Middle frontal gyrus (tissue), 1 donor: Measurements from ENCODE around the gene DHX40.
"Not testable (repeated sequence)": the region's sequence is repeated elsewhere in the genome, so short reads cannot be mapped to it uniquely, and the experiment has no call there.

Source experiments
- DNase-seq: peaks from one replicate; pipeline ENCODE4 v3.0.0-alpha.2; 2015; ENCODE audit warnings: low spot score; ENCODE audit errors: extremely low spot score

DHX40 gene

DNA sequence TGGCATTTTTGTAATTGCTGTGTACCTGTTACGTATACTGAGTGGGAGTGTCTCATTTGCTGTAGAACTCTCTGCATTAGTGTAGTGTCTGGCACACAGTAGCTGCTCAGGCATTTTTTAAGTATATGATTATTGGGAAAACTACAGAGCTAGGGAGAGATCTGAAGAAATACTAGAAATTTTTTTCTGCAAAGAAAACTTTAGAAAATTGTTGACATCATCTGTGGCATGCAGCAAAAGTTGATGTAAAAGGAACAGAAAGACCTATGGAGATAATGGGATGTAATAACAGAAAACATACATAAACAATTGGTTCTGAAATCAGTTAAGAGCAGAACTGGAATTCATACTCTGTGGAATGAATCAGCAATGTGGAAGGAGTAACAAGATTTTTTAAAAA lies 65.9 kb downstream of the DHX40 start:
- no peak for DNase-seq

DNA sequence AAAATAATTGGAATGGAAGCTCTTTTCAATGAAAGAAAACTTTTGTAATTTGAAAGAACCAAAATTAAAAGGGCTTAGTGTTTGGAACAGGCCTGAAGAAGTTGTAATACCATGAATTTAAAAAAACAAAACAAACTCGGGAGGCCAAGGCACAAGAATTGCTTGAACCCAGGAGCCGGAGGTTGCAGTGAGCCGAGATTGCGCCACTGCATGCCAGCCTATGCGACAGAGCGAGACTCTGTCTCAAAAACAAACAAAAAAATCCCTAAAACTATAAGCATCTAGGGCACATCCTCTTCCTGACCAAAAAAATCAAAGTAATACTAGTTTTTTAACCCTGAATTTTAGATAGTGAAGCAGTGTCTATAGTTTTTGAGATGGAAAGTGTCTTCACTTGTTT lies 67.0 kb downstream of the DHX40 start:
- no peak for DNase-seq

DNA sequence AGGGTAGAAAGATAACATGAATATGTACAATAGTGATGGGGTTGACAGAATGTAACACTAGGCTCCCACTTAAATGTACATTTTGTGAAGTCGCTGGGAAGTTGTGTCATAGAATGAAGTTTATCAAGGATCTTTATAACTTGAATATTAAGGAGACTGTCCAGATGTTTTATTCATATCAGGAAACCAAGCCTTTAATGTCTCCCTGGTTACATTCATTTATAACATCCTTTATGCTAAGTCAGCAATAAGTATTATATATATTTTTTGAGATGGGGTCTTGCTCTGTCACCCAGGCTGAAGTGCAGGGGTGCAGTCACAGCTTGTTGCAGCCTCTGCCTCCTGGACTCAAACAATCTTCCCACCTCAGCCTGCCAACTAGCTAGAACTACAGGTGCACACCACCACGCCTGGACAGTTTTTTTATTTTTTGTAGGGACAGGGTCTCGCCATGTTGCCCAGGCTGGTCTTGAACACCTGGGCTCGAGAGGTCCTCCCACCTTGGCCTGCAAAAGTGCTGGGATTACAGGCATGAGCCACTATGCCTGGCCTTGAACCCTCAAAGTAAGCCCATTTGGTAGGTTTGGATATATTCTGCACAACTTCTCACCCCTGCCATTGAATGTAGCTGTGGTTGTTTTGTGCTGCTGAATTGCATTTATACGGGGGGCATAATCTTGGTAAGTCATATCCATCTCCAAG lies 68.4 kb downstream of the DHX40 start:
- DNase-seq: no peak

DNA sequence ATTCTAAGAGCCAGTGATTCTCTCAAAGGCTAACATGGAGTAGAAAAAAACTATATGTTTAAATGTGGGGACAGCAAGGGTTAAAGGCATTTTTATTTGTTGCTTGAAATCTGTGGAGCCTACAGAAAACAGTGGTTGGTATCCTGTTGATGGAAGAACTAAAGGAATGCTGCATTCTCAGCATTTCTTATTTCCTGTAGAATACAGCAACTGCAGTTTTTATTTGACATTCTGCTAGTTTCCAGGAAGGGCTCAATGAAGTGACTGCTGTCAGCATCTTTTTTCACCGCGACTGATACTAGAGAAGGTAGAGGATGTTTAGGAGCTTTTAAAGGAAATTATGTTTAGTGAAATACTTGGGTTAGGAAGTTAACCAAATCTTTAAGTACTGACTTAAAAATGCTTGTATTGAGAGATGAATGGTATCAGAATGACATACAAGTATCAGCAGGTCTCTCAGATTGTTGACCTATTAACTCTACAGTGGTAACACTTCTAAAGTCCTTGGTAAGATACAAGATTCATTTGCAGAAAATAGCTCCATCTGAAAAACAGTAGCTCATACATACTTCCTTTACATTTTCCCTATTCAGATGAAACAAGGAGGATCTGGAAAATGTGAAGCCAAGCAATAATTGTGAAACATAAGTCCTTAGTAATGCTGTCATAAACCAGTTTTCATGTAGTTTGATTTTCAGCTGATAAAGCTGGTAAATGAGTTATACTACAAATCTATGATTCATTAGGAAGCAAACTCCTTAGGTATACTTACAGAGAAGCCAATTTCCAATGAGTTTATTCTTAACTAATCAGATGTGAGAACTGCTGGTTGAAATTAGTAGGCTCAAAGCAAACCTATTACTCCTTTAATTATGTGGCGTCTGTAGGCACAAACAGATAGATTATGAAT lies 69.5 kb downstream of the DHX40 start:
- no peak for DNase-seq

DNA sequence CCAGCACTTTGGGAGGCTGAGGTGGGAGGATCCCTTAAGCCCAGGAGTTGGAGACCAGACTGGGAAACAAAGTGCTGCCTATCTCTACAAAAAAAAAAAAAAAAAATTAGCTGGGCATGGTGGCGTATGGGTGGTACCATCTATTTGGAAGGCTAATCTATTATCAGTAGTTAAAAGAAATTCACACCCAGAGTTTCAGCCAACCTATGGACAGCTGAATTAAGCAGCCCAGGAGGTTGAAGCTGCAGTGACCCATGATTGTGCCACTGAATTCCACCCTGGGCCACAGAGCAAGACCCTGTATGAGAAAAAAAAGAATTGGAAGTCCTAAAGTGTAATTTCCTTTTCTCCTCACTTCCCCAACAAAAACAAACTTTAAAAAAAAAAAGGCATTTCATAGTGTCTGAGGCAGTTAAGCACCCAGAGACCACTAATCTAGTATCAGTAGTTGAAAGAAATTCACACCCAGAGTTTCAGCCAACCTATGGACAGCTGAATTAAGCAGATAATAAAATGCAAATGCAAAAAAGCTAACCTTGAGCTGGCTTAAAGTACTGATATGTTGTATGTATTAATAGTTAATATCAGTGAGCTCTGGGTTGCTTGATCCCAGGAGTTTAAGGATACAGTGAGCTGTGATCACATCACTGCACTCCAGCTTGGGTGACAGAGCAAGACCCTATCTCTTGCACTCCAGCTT lies 72.4 kb downstream of the DHX40 start:
- DNase-seq: no peak

DNA sequence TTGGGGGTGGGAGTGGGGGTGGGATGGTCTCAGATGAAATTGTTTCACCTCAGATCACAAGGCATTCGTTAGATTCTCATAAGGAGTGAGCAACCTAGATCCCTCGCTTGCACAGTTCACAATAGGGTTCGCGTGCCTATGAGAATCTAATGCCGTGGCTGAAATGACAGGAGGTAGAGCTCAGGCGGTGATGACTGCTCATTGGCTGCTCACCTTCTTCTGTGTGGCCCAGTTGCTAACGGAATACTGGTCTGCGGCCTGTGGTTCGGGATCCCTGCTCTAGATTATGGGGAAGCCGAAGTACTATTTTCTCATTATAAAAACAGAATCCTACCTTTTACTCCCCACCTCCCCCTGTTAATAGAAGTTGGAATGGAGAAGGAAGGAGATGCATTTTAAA lies 73.1 kb downstream of the DHX40 start:
- no peak for DNase-seq

DNA sequence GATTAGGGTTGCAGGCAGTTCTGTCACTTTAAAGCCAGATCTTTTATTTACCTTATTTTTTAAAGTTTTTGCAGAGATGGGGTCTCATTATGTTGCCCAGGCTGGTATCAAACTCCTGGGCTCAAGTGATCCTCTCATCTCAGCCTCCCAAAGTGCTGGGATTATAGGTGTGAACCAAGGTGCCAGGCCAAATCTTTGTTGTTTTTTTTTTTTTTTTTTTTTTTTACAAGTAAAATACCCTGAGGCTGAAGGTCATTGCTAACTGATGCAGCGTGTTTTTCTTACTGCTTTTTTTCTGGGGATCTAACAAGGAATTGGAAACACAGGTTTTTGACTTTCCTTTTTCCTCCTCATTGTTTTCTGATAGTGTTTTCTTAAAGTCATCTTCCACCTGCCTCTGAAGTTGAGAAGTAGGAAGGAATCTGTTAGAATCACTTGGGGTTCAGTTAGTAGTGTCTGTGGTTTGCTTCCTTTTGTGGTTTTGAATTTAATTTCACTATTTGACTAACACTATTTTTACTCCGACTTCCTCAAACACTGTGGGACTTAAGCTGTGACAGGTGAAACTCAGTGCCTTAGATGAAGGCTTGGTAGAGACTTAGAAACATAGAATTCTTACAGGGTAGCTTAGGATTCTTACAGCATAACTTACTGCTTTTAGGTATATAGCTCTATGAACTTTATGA lies 76.5 kb downstream of the DHX40 start:
- no peak for DNase-seq

DNA sequence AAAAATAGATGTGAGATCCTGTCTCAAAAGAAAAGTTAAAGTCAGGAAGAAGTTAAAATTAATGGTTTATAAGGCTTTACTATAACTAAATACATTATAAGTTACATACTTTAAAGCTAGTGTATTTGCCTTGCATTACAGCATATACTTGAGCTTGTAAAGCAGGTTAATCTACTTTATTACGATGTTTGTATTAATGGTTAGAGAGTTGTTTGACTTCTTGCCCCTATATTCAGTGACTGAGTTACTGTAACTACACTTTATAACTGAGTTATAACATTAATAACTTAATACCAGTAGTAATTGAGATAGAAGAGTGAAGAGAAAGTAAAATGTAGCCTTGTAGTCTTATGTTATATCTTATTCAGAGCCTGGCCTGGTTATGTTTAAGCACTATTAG lies 77.2 kb downstream of the DHX40 start:
- no peak for DNase-seq

DNA sequence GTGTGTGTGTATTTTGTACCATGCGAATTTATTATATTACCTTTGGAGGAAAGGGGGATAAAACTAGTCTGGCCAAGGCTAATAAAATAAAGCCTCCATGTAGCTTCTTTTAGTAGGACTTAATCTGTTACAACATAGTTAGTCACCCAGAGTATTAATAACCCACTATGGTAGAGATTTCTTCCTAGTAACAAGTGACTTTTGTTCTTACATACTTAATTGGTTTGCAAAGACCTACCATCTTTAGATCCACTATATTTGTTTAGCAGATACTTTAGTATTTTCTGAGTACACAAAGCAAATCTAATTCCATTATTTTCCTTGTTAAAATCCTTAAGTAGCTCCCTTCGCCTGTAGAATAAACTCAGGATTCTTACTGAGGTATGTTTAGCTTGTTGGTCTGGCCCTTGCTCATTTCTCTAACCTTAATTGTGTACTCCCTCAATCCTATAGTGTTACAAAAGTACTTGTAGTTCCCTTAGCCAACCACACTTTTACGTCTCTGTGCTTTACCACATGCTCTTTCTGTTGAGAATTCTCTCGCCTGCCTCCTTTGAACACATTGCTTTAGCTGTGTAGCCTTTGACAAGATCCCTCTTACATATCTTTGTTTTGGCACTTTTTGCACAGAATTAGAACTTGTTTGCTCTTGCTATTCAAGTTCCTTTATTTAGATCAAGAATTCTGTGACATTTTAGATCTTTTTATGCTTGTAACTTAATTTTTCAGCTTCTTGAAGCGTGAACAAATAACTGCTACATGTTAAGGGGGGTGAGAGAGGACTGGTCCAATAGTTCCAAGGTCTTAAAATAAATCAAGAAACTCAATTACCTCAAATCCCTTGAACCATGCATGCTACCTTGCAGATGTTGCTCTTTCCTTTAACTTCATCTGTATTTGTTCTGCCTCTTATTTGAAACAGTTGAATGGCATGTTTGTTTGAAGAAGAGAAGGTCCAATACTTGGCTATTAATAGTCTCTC lies 78.0 kb downstream of the DHX40 start:
- DNase-seq: no peak

DNA sequence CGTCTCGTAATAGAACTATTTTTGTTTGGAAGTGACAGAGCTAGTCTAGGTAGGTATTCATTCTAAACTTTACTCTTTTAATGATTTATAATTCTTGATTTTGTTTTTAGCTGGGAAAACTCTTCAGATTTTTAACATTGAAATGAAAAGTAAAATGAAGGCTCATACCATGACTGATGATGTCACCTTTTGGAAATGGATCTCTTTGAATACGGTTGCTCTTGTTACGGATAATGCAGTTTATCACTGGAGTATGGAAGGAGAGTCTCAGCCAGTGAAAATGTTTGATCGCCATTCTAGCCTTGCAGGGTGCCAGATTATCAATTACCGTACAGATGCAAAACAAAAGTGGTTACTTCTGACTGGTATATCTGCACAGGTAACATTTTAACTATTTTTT lies 81.9 kb downstream of the DHX40 start:
- DNase-seq: no peak

DNA sequence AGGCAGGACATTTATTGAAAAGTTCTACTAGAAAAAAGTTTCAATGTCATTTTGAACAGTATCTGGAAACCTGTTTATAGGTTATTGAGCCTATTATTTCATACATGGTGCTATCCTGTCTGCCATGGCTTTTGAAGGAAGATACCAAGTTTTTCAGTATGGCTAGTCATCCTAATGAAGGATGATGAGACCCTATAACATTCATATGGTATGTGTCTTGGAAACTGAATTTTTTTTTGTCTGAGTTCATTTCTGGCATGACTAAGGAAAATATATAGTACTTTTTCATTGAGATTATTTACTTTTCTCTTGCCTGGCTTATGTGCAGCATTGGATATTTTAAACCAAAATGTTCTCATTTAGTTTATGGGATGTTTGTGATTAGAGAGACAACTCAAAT lies 84.5 kb downstream of the DHX40 start:
- no peak for DNase-seq

DNA sequence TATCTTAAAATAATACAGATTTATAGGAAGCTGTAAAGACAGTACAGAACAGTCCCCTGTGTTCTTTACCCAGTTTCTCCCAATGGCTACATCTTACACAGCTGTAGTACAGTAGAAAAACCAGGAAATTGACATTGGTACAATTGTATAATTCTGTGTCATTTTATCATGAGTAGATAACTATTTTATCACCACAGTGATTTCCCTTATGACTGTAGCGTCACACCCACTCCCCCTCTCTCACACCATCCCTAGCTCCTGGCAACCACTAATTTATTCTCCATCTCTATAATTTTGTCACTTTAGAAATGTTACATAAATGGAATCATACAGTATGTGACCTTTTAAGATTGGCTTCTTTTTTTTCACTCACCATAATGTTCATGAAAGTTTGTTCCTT lies 85.2 kb downstream of the DHX40 start:
- no peak for DNase-seq

DNA sequence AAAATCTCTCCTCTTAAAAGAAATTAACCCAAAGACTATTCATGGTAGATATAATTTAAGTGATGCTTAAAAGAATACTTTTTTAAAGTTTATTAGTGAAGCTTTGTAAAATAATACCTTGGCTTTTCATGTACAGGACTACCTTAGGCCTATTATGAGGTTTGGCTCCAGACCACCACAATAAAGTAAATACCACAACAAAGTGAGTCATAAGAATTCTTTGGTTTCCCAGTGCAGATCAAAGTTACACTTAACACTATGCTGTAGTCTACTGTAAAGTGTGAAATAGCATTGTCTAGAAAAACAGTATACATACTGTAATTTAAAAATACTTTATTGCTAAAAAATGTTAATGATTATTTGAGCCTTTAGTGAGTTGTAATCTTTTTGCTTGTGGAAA lies 85.9 kb downstream of the DHX40 start:
- no peak for DNase-seq

DNA sequence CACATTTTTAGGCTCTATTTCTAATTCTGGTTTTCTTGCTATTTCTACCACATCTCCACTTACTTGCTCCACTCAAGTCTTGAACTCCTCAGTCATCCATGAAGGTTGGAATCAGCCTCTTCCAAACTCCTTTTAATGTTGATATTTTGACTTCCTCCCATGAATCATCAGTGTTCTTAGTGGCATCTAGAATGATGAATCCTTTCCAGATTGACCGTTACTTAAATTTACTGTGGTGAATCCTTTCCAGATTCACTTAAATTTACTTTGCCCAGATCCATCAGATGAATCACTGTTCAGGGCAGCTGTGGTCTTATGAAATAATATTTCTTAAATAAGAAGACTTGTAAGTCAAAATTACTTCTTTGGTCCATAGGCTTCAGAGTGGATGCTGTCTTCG lies 86.7 kb downstream of the DHX40 start:
- no peak for DNase-seq

DNA sequence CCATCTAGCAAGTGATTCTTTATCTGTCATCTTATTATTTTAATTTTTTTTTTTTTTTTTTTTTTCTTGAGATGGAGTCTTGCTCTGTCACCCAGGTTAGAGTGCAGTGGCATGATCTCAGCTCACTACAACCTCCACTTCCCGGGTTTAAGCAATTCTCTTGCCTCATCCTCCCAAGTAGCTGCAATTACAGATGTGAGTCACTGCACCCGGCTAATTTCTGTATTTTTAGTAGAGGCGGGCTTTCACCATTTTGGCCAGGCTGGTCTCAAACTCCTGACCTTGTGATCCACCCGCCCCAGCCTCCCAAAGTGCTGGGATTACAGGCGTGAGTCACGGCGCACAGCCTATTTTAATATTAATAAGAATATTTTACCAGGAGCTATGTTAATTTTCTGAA lies 91.2 kb downstream of the DHX40 start:
- not testable (repeated sequence) for DNase-seq
